Kidney capillary endothelial cell (primary cell): ENCODE measurements around the gene WDR33.
A peak's percentile ranks its signal among the peaks of the same experiment; 100 is the strongest.
"Not testable (repeated sequence)": the region's sequence is repeated elsewhere in the genome, so short reads cannot be mapped to it uniquely, and the experiment has no call there.

Experiments
- DNase-seq: peaks from one replicate; pipeline ENCODE4 v3.0.0-alpha.2; 2018; ENCODE audit warnings: low spot score

Gene WDR33

DNA sequence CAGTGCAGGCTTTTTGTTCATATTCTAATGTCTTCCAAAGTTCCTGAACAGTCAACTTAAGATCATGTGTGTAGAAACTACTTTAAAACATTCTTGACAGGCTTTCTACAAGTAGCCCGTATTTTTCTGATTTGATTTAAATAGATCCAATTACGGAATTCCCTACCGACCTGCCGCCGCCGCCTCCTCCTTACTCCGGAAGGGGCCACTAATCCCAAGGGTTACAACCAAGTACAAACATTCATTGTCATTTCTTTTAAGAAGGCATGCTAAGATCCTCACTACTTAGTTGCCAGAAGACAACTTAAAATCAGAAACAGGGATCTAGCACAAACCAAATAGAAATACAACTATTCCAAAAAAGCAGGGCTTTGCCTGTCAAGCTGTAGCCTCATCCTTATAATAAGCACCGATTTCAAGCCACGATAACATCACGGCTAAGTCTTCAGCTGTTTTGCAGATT is 784 bp downstream of the WDR33 start:
- DNase-seq = peak; percentile 60

GRCh38 chr2:127807678-127808353 is 3.2 kb downstream of the WDR33 start:
- no peak for DNase-seq

GRCh38 chr2:127806860-127807259 is 4.1 kb downstream of the WDR33 start:
- DNase-seq = not testable (repeated sequence)

- DNase-seq = no peak
These were observed 5.5 kb downstream of the WDR33 start for GRCh38 chr2:127805491-127805890.

GRCh38 chr2:127799926-127800325 is 11.0 kb downstream of the WDR33 start:
- DNase-seq = no peak

DNA sequence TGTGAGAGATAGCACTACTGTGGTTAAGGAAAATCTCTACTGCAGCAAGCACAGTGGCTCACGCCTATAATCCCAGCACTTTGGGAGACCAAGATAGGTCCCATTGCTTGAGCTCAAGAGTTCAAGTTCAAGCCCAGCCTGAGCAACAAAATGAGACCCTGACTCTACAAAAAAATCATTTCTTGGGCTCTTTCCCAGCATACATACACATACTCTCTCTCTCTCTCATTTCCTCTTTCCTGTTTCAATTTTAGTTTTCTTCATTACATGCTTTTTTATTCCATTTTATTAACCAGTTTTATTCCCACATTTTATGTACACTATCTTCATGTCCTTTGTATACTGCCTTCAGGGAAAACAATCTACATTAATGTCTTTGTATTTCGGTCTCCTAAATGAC is 14.6 kb downstream of the WDR33 start:
- no peak for DNase-seq

- not testable (repeated sequence) for DNase-seq
These were observed 16.1 kb downstream of the WDR33 start for GRCh38 chr2:127794901-127795300.

GRCh38 chr2:127792805-127793204 is 18.2 kb downstream of the WDR33 start:
- DNase-seq = no peak

DNA sequence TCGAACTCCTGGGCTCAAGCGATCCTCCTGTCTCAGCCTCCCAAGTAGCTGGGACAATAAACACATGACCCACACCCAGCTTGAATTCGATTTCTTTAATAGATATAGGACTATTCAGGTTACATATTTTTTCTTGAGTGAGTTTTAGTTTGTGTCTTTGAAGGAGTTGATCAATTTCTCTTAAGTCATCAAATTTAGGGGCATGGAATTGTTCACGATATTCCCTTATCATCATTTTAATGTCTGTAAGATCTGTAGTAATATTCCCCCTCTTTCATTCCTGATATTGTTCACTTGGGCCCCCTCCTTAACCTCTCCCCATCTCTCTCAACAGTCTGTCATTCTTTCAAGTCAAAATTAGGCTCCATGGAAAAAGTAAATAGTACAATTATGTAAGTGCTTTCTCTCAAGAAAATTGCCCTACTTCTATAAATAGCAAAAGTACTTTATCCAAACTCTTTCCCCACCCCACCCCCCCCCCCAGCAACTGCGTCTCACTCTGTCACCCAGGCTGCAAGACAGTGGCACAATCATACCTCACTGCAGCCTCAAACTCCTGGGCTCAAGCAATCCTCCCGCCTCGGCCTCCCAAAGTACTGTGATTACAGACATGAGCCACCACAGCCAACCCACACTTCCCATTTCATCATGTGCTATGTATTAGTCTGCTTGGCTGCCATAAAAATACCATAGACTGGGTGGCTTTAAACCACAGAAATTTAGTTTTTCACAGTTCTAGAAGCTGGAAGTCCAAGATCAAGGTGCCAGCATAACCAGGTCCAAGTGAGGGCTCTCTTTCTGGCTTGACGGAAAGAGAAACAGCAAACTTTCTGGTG is 20.1 kb downstream of the WDR33 start:
- no peak for DNase-seq

DNA sequence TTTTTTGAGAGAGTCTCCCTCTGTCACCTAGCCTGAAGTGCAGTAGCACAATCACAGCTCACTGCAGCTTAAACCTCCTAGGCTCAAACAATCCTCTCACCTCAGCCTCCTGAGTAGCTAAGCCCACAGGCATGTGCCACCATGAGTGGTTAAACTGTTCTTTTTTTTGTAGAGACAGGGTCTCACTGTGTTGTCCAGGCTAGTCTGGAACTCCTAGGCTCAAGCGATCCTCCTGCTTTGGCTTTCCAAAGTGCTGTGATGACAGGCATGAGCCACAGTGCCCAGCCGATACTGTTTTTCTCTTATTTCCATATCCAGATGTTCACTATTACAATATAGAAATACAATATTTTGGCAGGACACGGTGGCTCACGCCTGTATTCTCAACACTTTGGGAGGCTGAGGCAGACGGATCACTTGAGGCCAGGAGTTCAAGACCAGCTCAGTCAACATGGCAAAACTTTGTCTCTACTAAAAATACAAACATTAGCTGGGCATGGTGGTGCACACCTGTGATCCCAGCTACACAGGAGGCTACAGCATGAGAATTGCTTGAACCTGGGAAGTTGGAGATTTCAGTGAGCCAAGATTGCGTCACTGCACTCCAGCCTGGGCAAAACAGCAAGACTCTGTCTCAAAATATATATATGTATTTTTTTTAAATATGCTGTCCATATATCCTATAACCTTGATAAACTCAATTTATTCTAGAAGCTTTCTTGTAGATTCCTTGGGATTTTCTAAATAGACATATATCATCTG is 24.7 kb downstream of the WDR33 start:
- DNase-seq = no peak

- DNase-seq = no peak
These were observed 25.9 kb downstream of the WDR33 start for GRCh38 chr2:127784965-127785518.

DNA sequence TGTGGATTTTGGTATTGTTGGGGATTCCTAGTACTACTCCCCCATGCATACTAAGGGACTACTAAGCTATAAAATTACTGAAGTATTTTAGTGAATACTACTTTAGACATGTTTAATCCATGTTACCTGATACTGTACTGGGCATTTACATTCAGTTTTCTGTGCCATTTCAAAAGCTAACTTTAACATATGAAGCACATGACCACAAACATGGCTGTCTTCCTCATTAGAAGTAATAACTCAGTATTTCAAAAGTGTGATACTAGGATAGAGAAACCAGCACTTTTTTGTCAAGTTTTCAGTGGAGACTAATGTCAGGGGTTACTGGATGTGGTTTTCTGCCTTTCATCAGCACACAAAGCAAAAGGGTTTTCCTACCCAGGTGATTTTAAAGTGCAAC is 27.9 kb downstream of the WDR33 start:
- DNase-seq = no peak

GRCh38 chr2:127778850-127779249 is 32.1 kb downstream of the WDR33 start:
- no peak for DNase-seq

DNA sequence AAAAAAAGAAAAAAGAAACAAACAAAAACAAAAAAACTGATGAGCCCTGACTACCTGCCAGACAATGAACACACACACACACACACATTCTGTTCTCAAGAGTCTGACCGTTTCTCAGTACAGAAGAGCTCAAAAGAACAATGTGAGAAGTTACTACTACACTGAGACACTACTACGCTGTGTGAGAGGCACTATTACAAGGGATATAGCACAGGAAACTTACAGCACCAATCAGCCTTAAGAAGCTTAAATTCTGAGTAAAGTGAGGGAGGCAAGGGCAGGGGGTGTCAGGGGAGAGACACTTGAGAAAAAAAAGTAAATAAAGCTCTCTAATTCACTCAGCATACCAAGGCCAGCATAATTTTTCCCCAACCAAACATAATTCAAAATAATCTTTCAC is 32.5 kb downstream of the WDR33 start:
- no peak for DNase-seq

DNA sequence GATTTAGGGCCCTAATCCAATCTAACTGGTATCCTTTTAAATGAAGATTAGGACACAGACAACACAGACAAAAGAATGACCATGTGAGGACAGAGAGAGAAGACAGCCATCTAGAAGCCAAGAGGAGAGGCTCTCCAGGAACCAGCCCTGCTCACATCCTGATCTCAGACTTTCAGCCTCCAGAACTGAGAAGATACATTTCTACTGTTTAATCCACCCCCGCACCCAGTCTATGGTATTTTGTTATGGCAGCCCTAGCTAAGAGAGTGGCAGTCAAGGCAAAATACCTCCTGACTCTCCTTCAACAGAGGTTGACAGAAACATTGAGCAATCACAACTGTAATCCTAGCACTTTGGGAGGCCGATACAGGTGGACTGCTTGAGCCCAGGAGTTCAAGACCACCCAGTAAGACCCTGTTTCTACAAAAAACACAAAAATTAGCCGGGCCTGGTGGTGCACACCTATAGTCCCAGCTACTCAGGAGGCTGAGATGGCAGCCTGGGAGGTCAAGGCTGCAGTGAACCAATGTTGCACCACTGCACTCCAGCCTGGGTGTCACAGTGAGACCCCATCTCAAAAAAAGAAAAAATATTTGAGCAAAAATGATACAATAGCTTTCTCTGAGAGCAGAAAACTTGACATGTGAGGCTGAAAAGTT is 34.7 kb downstream of the WDR33 start:
- no peak for DNase-seq

- DNase-seq = no peak
These were observed 39.2 kb downstream of the WDR33 start for GRCh38 chr2:127771756-127772155.

GRCh38 chr2:127770973-127771735 is 39.8 kb downstream of the WDR33 start:
- peak; percentile 67 for DNase-seq

DNA sequence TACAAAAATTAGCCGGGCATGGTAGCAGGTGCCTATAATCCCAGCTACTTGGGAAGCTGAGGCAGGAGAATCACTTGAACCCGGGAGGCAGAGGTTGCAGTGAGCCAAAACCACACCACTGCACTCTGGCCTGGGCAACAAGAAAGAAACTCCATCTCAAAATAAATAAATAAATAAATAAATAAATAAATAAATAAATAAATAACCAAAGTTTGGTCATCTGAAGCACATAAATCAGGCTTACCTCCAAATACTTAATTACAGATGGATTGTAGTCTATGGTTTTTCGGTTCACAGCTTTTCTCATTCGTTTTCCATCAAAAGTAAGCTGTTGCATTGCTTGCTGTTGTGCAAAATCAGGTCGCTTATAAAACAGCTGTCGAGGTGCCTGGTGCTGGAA is 40.4 kb downstream of the WDR33 start:
- DNase-seq = not testable (repeated sequence)

DNA sequence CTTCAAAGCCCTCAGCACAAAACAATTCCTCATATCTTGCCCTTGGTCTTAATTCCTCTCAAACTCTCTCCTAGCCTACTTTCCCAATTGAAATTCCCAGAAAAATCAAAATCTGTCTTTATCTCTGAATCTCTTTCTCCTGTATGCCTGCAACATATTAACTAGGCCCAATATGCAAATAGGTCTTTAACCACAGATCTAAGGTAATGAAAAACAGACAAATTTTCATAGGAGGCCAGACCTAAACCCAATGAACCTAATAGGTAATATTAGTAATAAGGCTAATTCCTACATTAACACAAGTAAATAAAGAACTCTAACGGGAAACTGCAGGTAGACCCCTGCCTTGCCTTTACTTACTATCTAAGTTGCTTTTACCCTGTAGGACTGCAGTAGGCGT is 41.4 kb downstream of the WDR33 start:
- DNase-seq = no peak

GRCh38 chr2:127768775-127769479 is 42.0 kb downstream of the WDR33 start:
- no peak for DNase-seq
